ENCODE data around the gene SETD3.

The SETD3 gene

GRCh38 chr14:99516156-99516870 is 35.7 kb upstream of the SETD3 start:
- no peak overlapping the region for H3K4me3 ChIP-seq (ENCODE audit: low read depth, low read length, poor library complexity, severe bottlenecking)
- no peak overlapping the region for H3K27ac ChIP-seq (ENCODE audit: low read depth, low read length, poor library complexity, severe bottlenecking)
- no peaks in the 10 kb centered on the region for H3F3A ChIP-seq (ENCODE audit: insufficient read depth, low read length)
- H3K9me3 ChIP-seq (ENCODE audit: low read length): no peaks in the 10 kb centered on the region
- H3K9me2 ChIP-seq (ENCODE audit: low read depth, low read length): no peaks in the 10 kb centered on the region
- H3K79me2 ChIP-seq (ENCODE audit: insufficient read depth, low read length): no peaks in the 10 kb centered on the region
- no peaks in the 10 kb centered on the region for H3K4me1 ChIP-seq (ENCODE audit: insufficient read depth, low read length, severe bottlenecking)
- no peaks in the 10 kb centered on the region for H4K20me1 ChIP-seq (ENCODE audit: insufficient read depth, low read length)
- H3K27me3 ChIP-seq (ENCODE audit: insufficient read depth, low read length): no peaks in the 10 kb centered on the region
- TF ChIP-seq, protein P1, sequence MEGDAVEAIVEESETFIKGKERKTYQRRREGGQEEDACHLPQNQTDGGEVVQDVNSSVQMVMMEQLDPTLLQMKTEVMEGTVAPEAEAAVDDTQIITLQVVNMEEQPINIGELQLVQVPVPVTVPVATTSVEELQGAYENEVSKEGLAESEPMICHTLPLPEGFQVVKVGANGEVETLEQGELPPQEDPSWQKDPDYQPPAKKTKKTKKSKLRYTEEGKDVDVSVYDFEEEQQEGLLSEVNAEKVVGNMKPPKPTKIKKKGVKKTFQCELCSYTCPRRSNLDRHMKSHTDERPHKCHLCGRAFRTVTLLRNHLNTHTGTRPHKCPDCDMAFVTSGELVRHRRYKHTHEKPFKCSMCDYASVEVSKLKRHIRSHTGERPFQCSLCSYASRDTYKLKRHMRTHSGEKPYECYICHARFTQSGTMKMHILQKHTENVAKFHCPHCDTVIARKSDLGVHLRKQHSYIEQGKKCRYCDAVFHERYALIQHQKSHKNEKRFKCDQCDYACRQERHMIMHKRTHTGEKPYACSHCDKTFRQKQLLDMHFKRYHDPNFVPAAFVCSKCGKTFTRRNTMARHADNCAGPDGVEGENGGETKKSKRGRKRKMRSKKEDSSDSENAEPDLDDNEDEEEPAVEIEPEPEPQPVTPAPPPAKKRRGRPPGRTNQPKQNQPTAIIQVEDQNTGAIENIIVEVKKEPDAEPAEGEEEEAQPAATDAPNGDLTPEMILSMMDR (IDR thresholded peaks at IDR 0.05; ENCODE audit: low read length): no peak
- TF ChIP-seq EZH2 (IDR thresholded peaks at IDR 0.05; ENCODE audit: borderline replicate concordance, low read length): no peak
- H2AFZ ChIP-seq (ENCODE audit: low read length): no peak overlapping the region
- H3K36me3 ChIP-seq (ENCODE audit: insufficient read depth, low read length): no peaks in the 10 kb centered on the region; the same call in 1 of the 2 replicates
- H3K9ac ChIP-seq (ENCODE audit: low read length): no peak overlapping the region
- H3K4me2 ChIP-seq (ENCODE audit: low read length): no peak overlapping the region

DNA sequence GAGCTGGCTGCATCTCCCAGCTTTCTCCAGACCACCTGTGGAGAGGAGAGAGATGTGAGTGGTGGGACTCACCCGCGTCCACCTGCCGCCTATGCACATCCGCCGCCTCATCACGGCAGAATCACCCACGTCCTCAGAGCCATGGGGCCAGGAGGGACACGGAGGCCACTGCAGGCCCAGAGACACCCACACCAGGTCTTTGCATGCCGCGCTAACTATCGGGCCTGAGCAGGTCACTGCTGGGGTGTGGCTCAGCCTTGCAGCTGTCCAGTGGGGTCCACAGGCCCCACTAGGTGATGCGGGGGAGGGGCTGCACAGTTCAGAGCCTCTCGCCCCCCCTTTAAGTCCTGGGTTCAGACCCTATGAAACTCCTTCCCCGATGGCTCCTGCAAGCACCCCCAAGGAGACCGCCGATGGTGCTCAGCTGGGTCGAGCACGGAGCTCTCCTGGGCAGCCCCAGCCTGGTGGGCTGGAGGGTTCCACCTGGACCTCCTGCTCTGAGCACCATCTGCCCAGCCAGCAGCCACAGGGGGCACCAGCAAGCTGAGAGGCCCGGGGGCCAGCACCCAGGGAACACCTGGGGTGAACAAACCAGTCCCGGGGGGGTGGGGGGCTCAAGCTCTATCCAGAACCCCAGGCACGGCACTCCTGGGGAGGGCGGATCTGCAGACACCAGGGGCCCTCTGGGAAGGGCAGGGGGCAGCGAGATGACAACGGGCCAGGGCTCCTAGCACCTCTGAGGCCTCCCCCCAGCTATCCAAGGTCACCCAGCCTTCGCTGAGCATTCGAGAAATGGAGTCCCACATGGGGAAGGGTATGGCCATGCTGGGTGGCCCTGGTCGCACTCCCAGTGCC is 34.9 kb upstream of the SETD3 start:
- no peak overlapping the region for H3K9ac ChIP-seq (ENCODE audit: low read length)
- H3K9me3 ChIP-seq (ENCODE audit: low read length): no peaks in the 10 kb centered on the region
- H3K4me1 ChIP-seq (ENCODE audit: insufficient read depth, low read length, severe bottlenecking): no peaks in the 10 kb centered on the region
- no peak overlapping the region for H3K4me3 ChIP-seq (ENCODE audit: low read depth, low read length, poor library complexity, severe bottlenecking)
- no peaks in the 10 kb centered on the region for H3F3A ChIP-seq (ENCODE audit: insufficient read depth, low read length)
- H3K79me2 ChIP-seq (ENCODE audit: insufficient read depth, low read length): no peaks in the 10 kb centered on the region
- no peaks in the 10 kb centered on the region for H3K27me3 ChIP-seq (ENCODE audit: insufficient read depth, low read length)
- TF ChIP-seq, protein P1 (IDR thresholded peaks at IDR 0.05; ENCODE audit: low read length): no peak
- TF ChIP-seq EZH2 (IDR thresholded peaks at IDR 0.05; ENCODE audit: borderline replicate concordance, low read length): no peak
- no peaks in the 10 kb centered on the region for H3K9me2 ChIP-seq (ENCODE audit: low read depth, low read length)
- no peak overlapping the region for H3K4me2 ChIP-seq (ENCODE audit: low read length)
- H3K27ac ChIP-seq (ENCODE audit: low read depth, low read length, poor library complexity, severe bottlenecking): no peak overlapping the region
- no peak overlapping the region for H2AFZ ChIP-seq (ENCODE audit: low read length)
- H4K20me1 ChIP-seq (ENCODE audit: insufficient read depth, low read length): no peaks in the 10 kb centered on the region
- H3K36me3 ChIP-seq (ENCODE audit: insufficient read depth, low read length): no peaks in the 10 kb centered on the region; the same call in none of the 2 replicates

- H3K27me3 ChIP-seq (ENCODE audit: insufficient read depth, low read length): no peaks in the 10 kb centered on the region
- H3K4me2 ChIP-seq (ENCODE audit: low read length): no peak overlapping the region
- no peak overlapping the region for H3K9ac ChIP-seq (ENCODE audit: low read length)
- H3K27ac ChIP-seq (ENCODE audit: low read depth, low read length, poor library complexity, severe bottlenecking): no peak overlapping the region
- H3K4me1 ChIP-seq (ENCODE audit: insufficient read depth, low read length, severe bottlenecking): no peaks in the 10 kb centered on the region
- no peaks in the 10 kb centered on the region for H3K9me2 ChIP-seq (ENCODE audit: low read depth, low read length)
- no peak overlapping the region for H2AFZ ChIP-seq (ENCODE audit: low read length)
- no peaks in the 10 kb centered on the region for H3K9me3 ChIP-seq (ENCODE audit: low read length)
- no peaks in the 10 kb centered on the region for H3K79me2 ChIP-seq (ENCODE audit: insufficient read depth, low read length)
- no peaks in the 10 kb centered on the region for H4K20me1 ChIP-seq (ENCODE audit: insufficient read depth, low read length)
- TF ChIP-seq, protein P1 (IDR thresholded peaks at IDR 0.05; ENCODE audit: low read length): no peak
- TF ChIP-seq EZH2 (IDR thresholded peaks at IDR 0.05; ENCODE audit: borderline replicate concordance, low read length): no peak
- H3K36me3 ChIP-seq (ENCODE audit: insufficient read depth, low read length): peaks cover 2% of the 10 kb centered on the region
- no peak overlapping the region for H3K4me3 ChIP-seq (ENCODE audit: low read depth, low read length, poor library complexity, severe bottlenecking)
- H3F3A ChIP-seq (ENCODE audit: insufficient read depth, low read length): no peaks in the 10 kb centered on the region
Observed at GRCh38 chr14:99514552-99515300, 34.1 kb upstream of the SETD3 start.

Measured in OCI-LY1 (cell line).